GM10266 (cell line): ENCODE measurements around the gene INTS4.

Experiments
- DNase-seq: peaks from one replicate; pipeline ENCODE4 v3.0.0; 2012; ENCODE audit errors: extremely low spot score
- TF ChIP-seq, protein P1 (sequence below): IDR thresholded peaks from 2 replicates; pipeline ENCODE4 v1.5.1; 2012; ENCODE audit warnings: mild to moderate bottlenecking, low read depth; ENCODE audit not compliant: control insufficient read depth, insufficient read depth; ENCODE audit errors: missing control alignments

INTS4 gene

DNA sequence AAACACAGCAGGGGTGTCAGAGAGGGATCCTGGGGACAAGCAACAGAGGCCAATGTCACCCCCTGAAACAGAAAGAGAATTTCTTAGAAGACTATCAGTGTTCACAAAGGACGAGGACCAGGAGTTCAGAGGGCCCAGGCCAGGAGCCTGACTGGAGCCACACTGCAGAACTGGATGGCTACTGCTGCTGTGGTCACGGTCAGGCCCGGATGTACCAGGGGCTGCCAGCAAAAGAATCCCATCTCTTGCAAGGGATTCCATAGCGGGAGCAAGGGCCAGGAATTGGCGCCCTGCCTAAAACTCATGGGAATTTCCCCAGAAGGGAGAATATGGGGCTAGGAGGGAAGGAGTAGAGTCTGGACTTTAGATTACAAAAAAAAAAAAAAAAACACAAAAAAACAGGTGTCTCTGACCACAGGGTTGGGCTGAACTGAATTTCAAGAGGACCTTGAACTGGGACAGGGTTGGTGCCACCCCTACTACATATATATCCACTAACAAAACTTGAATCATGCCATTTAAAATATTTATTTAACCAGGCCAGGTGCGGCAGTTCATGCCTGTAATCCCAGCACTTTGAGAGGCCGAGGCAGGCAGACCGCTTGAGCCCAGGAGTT is 44.3 kb upstream of the INTS4 start:
- TF ChIP-seq, protein P1, sequence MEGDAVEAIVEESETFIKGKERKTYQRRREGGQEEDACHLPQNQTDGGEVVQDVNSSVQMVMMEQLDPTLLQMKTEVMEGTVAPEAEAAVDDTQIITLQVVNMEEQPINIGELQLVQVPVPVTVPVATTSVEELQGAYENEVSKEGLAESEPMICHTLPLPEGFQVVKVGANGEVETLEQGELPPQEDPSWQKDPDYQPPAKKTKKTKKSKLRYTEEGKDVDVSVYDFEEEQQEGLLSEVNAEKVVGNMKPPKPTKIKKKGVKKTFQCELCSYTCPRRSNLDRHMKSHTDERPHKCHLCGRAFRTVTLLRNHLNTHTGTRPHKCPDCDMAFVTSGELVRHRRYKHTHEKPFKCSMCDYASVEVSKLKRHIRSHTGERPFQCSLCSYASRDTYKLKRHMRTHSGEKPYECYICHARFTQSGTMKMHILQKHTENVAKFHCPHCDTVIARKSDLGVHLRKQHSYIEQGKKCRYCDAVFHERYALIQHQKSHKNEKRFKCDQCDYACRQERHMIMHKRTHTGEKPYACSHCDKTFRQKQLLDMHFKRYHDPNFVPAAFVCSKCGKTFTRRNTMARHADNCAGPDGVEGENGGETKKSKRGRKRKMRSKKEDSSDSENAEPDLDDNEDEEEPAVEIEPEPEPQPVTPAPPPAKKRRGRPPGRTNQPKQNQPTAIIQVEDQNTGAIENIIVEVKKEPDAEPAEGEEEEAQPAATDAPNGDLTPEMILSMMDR: no peak
- DNase-seq: no peak

GRCh38 chr11:78037825-78038620 is 43.6 kb upstream of the INTS4 start:
- TF ChIP-seq, protein P1: no peak
- DNase-seq: no peak

GRCh38 chr11:78037056-78037455 is 42.6 kb upstream of the INTS4 start:
- DNase-seq: no peak
- TF ChIP-seq, protein P1: no peak

- no peak for DNase-seq
- TF ChIP-seq, protein P1: no peak
Measured at GRCh38 chr11:78036313-78036712, 41.8 kb upstream of the INTS4 start.

DNA sequence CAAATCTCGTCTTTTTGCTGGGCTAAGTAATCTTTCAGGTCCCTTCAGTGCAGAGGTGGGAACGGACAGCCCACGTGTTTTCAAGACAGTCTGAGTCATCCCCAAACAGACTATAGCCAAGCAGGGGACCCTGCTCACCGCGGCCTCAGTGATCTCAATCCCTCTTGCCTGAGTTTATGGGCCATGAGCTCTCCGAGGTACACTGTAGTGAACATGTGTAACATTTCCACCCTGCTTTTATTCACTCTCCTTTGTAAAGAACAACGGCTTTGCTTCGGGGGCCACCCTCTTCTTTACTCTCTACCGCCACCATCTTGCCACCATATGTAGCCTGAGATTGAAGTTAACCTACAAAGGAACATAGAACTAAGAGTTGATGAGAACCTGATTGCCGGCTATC is 40.2 kb upstream of the INTS4 start:
- TF ChIP-seq, protein P1: no peak
- no peak for DNase-seq

DNA sequence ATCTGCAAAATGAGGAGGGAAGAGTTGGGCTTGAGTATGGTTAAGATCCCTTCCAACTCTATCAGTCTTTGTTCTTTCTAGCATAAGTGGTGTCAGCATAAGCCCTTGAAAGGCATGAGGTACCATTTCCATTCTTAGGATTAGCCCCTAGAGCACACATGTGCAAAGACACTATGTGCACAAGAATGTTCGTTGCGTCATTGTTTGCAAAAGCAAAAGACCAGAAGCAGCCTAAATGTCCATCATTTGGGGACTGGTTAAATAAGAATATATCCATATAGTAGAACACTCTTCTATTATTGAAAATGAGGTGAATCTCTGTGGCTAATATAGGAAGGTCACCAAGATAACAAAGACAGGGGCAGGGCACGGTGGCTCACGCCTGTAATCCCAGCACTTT is 38.6 kb upstream of the INTS4 start:
- no peak for DNase-seq
- TF ChIP-seq, protein P1: no peak

- TF ChIP-seq, protein P1: no peak
Measured at GRCh38 chr11:78032090-78032489, 37.6 kb upstream of the INTS4 start.

More at GRCh38 chr11:78032090-78032489, 37.6 kb upstream of the INTS4 start:
- no peak for DNase-seq
